SK-N-SH (cell line): Measurements from ENCODE around the gene PCK1. TPM values are rescaled to one million over a fixed set of nuclear protein-coding genes. Genes with fewer than 3 reads are reported as not detected.

Source experiments
- CTCF ChIA-PET: fragments of 300-600, 350-600 bp; formaldehyde crosslinking; extraction: SDS; loops from one replicate; lab custom pipeline; 2021; lab: Yijun Ruan, JAX
- POLR2A ChIA-PET: fragments of 350-600 bp; sonication (Branson Sonifier 250); formaldehyde crosslinking; extraction: SDS; loops from one replicate; lab custom pipeline; 2020; ENCODE audit warnings: antibody characterized with exemption, inconsistent platforms; lab: Yijun Ruan, JAX
- DNase-seq: peaks from one replicate; pipeline ENCODE4 v3.0.0; 2012
- H2AFZ ChIP-seq: fragments of 200-600 bp; sonication (generic); 2 replicates; pipeline ENCODE4 v1.8.1; 2016; ENCODE audit warnings: antibody characterized with exemption, mild to moderate bottlenecking, low read depth
- H3F3A ChIP-seq: fragments of 200-600 bp; sonication (generic); replicated peaks from 2 replicates; pipeline ENCODE3; 2016; ENCODE audit warnings: antibody characterized with exemption, mild to moderate bottlenecking; ENCODE audit not compliant: insufficient read depth
- H3K27ac ChIP-seq, 2 experiments: fragments of 200-500 bp in 1 of 2; fragments of 200-600 bp in 1 of 2; sonication (Bioruptor generic) in 1 of 2; sonication (generic), shearing (Covaris generic) in 1 of 2; 2 replicates each; pipeline versions ENCODE4 v1.5.1 to v1.6.1; 2014 to 2016; ENCODE audit warnings: low read depth in 2 of 2, inconsistent platforms in 1 of 2, low read length in 1 of 2, mild to moderate bottlenecking in 1 of 2, mixed read lengths in 1 of 2
- H3K27me3 ChIP-seq: fragments of 200-600 bp; sonication (generic), shearing (Covaris generic); 2 replicates; pipeline ENCODE4 v1.6.1; 2016; ENCODE audit warnings: mixed run types; ENCODE audit not compliant: insufficient read depth
- H3K36me3 ChIP-seq, 2 experiments: fragments of 200-500 bp in 1 of 2; fragments of 200-600 bp in 1 of 2; sonication (Bioruptor generic) in 1 of 2; sonication (generic) in 1 of 2; replicated peaks in 1 of 2; 2 replicates each; pipeline versions ENCODE3 to v1.5.1; 2014 to 2016; ENCODE audit warnings: low read length in 1 of 2, mild to moderate bottlenecking in 1 of 2; ENCODE audit not compliant: insufficient read depth in 2 of 2, control insufficient read depth in 1 of 2
- H3K4me1 ChIP-seq, 2 experiments: fragments of 200-500 bp in 1 of 2; fragments of 200-600 bp in 1 of 2; sonication (Bioruptor generic) in 1 of 2; sonication (generic), shearing (Covaris generic) in 1 of 2; 2 replicates each; pipeline versions ENCODE4 v1.5.1 to v1.6.1; 2014 to 2016; ENCODE audit warnings: low read depth in 1 of 2, low read length in 1 of 2, mixed run types in 1 of 2; ENCODE audit not compliant: insufficient read depth in 2 of 2, control insufficient read depth in 1 of 2
- H3K4me2 ChIP-seq: fragments of 200-600 bp; sonication (generic), shearing (Covaris generic); 2 replicates; pipeline ENCODE4 v1.6.1; 2017; ENCODE audit warnings: mixed run types
- H3K4me3 ChIP-seq, 2 experiments: fragments of 200-500 bp in 1 of 2; fragments of 200-600 bp in 1 of 2; sonication (Bioruptor generic) in 1 of 2; sonication (generic), shearing (Covaris generic) in 1 of 2; 2 replicates each; pipeline versions ENCODE4 v1.5.1 to v1.8.1; 2014 to 2016; ENCODE audit warnings: low read depth in 2 of 2, inconsistent platforms in 1 of 2, low read length in 1 of 2, mild to moderate bottlenecking in 1 of 2, mixed read lengths in 1 of 2, moderate library complexity in 1 of 2
- H3K79me2 ChIP-seq: fragments of 200-600 bp; sonication (generic); 2 replicates; pipeline ENCODE4 v1.8.1; 2017; ENCODE audit warnings: mild to moderate bottlenecking; ENCODE audit not compliant: insufficient read depth
- H3K9ac ChIP-seq: fragments of 200-600 bp; sonication (generic); 2 replicates; pipeline ENCODE4 v1.6.1; 2017; ENCODE audit warnings: mixed run types
- H3K9me2 ChIP-seq: fragments of 200-600 bp; sonication (generic); 2 replicates; pipeline ENCODE4 v1.6.1; 2017; ENCODE audit warnings: mixed run types
- H3K9me3 ChIP-seq: fragments of 200-600 bp; sonication (generic); 2 replicates; pipeline ENCODE4 v1.6.1; 2017; ENCODE audit warnings: mixed run types, mild to moderate bottlenecking, moderate library complexity
- H4K20me1 ChIP-seq: fragments of 200-600 bp; sonication (generic); 2 replicates; pipeline ENCODE4 v1.6.1; 2017; ENCODE audit warnings: mild to moderate bottlenecking, mixed run types; ENCODE audit not compliant: insufficient read depth
- MEF2A ChIP-seq: IDR thresholded peaks from 2 replicates; pipeline ENCODE4 v1.4.0; 2012; ENCODE audit warnings: low read depth, borderline replicate concordance
- RAD21 ChIP-seq: IDR thresholded peaks from 2 replicates; pipeline ENCODE4 v1.6.1; 2012; ENCODE audit warnings: mild to moderate bottlenecking, low read length
- RCOR1 ChIP-seq: fragments of 150-350 bp; IDR thresholded peaks from 2 replicates; pipeline ENCODE4 v1.6.1; 2017; ENCODE audit warnings: antibody characterized with exemption, low read length
- REST ChIP-seq: IDR thresholded peaks from 2 replicates; pipeline ENCODE4 v1.6.1; 2012; ENCODE audit warnings: mild to moderate bottlenecking, low read depth, low read length, moderate library complexity
- RFX5 ChIP-seq: IDR thresholded peaks from 2 replicates; pipeline ENCODE4 v1.6.1; 2012; ENCODE audit warnings: mild to moderate bottlenecking, improper control_type of control experiment, low read length
- USF2 ChIP-seq: fragments of 150-350 bp; IDR thresholded peaks from 2 replicates; pipeline ENCODE4 v1.6.1; 2017; ENCODE audit warnings: antibody characterized with exemption, low read length, low read depth, borderline replicate concordance
- WGBS: methylation state at CpG from one replicate; pipeline ENCODE4 v1.1.6; 2017; ENCODE audit warnings: low lambda C conversion rate; 5-methylcytosine and 5-hydroxymethylcytosine counted together
- polyA plus RNA-seq, 3 experiments: library from polyadenylated mRNA; depleted of rRNA; stranded (reverse); fragments of >200 nt; gene quantifications; 2 replicates each; pipeline ENCODE4 v1.2.3, GENCODE V29; 2012

Gene PCK1
- polyA plus RNA-seq, 1 of the 3 experiments (the other 2 are of a cell fraction), result not detected

- no peak for DNase-seq
- ChIA-PET CTCF (interaction anchor here (1.1 to 1.7 kb wide), 5 partner anchors 10 to 59 kb away, joined by 3 to 4 read pairs (median 4); no protein-coding TSS in a partner anchor), POLR2A (no interaction called here)
- Histone ChIP-seq H3K9ac (no peak overlapping the region), H3K27me3 (no peaks in the 10 kb centered on the region), H3K79me2 (no peaks in the 10 kb centered on the region), H2AFZ (no peak overlapping the region), H3K4me2 (no peak overlapping the region), H3F3A (no peaks in the 10 kb centered on the region), H3K9me2 (no peaks in the 10 kb centered on the region), H4K20me1 (no peaks in the 10 kb centered on the region), H3K4me1 (peaks cover 0 to 9% of the 10 kb centered on the region in 2 experiments; a peak in 1 of 4 replicates), H3K9me3 (no peaks in the 10 kb centered on the region), H3K27ac (no peak overlapping the region), H3K36me3 (no peaks in the 10 kb centered on the region), H3K4me3 (no peak overlapping the region)
- TF ChIP-seq RCOR1, result no peak
- TF ChIP-seq MEF2A, result no peak
- TF ChIP-seq RFX5, result no peak
- TF ChIP-seq REST, result no peak
- 12% methylated on average over 2 of the region's 2 CpGs for WGBS
Observed at GRCh38 chr20:57537822-57538221, 23.1 kb upstream of the PCK1 start.

- no peaks in the 10 kb centered on the region for H3K36me3 ChIP-seq
- H3K27me3 ChIP-seq, result peaks cover 11% of the 10 kb centered on the region; the same call in 1 of the 2 replicates
- DNase-seq, result no peak
- peaks cover 0 to 9% of the 10 kb centered on the region in 2 experiments; a peak in 1 of 4 replicates for H3K4me1 ChIP-seq
- H2AFZ ChIP-seq, result no peak overlapping the region
- H4K20me1 ChIP-seq, result no peaks in the 10 kb centered on the region
- H3K27ac ChIP-seq, result no peak overlapping the region
- no peak overlapping the region for H3K9ac ChIP-seq
- CTCF ChIA-PET, result interaction anchor here (1.0 kb wide), 1 partner anchor 43 kb away, joined by 3 read pairs; no protein-coding TSS in a partner anchor
- no peaks in the 10 kb centered on the region for H3F3A ChIP-seq
- H3K4me2 ChIP-seq, result no peak overlapping the region
- POLR2A ChIA-PET, result no interaction called here
- no peaks in the 10 kb centered on the region for H3K9me2 ChIP-seq
- no peak overlapping the region for H3K4me3 ChIP-seq
- no peaks in the 10 kb centered on the region for H3K9me3 ChIP-seq
- TF ChIP-seq RAD21 (no peak), USF2 (no peak)
- H3K79me2 ChIP-seq, result no peaks in the 10 kb centered on the region
- WGBS, result 52% methylated on average over 12 of the region's 12 CpGs
Observed at GRCh38 chr20:57539889-57540288, 21.0 kb upstream of the PCK1 start.
